GM19043 (cell line): ENCODE results near the gene CHMP2A.
"Not testable (repeated sequence)": the region's sequence is repeated elsewhere in the genome, so short reads cannot be mapped to it uniquely, and the experiment has no call there.

Source experiments
- ATAC-seq: cut with Tn5 transposase; IDR thresholded peaks from one replicate; pipeline ENCODE4 v1.9.1; 2021; ENCODE audit warnings: low read depth; ENCODE audit not compliant: unreplicated experiment

The CHMP2A gene

GRCh38 chr19:58513694-58514563, 41.0 kb downstream of the CHMP2A start:
- ATAC-seq: peak; percentile 59

- ATAC-seq: no peak
These were observed 41.7 kb downstream of the CHMP2A start for GRCh38 chr19:58513213-58513693.

- ATAC-seq: no peak
These were observed 43.3 kb downstream of the CHMP2A start, which contains the start of gene SLC27A5 for GRCh38 chr19:58511353-58512208. Gene SLC27A5 (minus strand): TSS chr19:58511992. CDS start chr19:58511955, 37 bp downstream.

GRCh38 chr19:58510084-58510862, 44.6 kb downstream of the CHMP2A start:
- no peak for ATAC-seq

GRCh38 chr19:58509731-58510083, 45.2 kb downstream of the CHMP2A start:
- ATAC-seq: no peak

GRCh38 chr19:58507602-58508223, 47.2 kb downstream of the CHMP2A start:
- ATAC-seq: not testable (repeated sequence)
